Esophagus muscularis mucosa (tissue), 4 donors: ENCODE measurements around the gene UCP3. TPM values are rescaled to one million over a fixed set of nuclear protein-coding genes. Genes with fewer than 3 reads are reported as not detected.
A peak's percentile ranks its signal among the peaks of the same experiment; 100 is the strongest.

ENCODE experiments used
- DNase-seq: peaks from one replicate; pipeline ENCODE4 v3.0.0-alpha.2; 2017; ENCODE audit errors: extremely low spot score
- H3K27ac ChIP-seq, 4 donors: fragments of 200-600 bp; sonication (generic); replicated peaks in 1 of 4; 1 replicate in 3 of 4; 2 replicates in 1 of 4; pipeline ENCODE4 v1.5.1; 2016 to 2019; ENCODE audit warnings: mild to moderate bottlenecking in 1 of 4
- H3K27me3 ChIP-seq, 4 donors: fragments of 200-600 bp; sonication (generic); one replicate each; pipeline versions ENCODE4 v1.5.1 to v1.6.0; 2016 to 2019
- H3K36me3 ChIP-seq, 4 donors: fragments of 200-600 bp; sonication (generic); one replicate each; pipeline ENCODE4 v1.5.1; 2016 to 2019
- H3K4me1 ChIP-seq, 4 donors: fragments of 200-600 bp; sonication (generic); one replicate each; pipeline ENCODE4 v1.5.1; 2016 to 2019
- H3K4me3 ChIP-seq, 4 donors: fragments of 200-600 bp; sonication (generic); 1 replicate in 2 of 4; 2 replicates in 2 of 4; pipeline ENCODE4 v1.5.1; 2016 to 2019; ENCODE audit warnings: mild to moderate bottlenecking in 4 of 4, moderate library complexity in 1 of 4
- H3K9me3 ChIP-seq, 4 donors: fragments of 200-600 bp; sonication (generic); 1 replicate in 3 of 4; 2 replicates in 1 of 4; pipeline ENCODE4 v1.5.1; 2016 to 2019
- CTCF ChIP-seq, 3 experiments: fragments of 200-600 bp in 2 of 3; fragments of 450-650 bp in 1 of 3; sonication (generic) in 2 of 3; IDR thresholded peaks; one replicate each; pipeline ENCODE4 v1.5.1; 2017 to 2019; ENCODE audit warnings: antibody characterized with exemption in 3 of 3, mild to moderate bottlenecking in 2 of 3, moderate library complexity in 1 of 3
- EP300 ChIP-seq: sonication (generic); formaldehyde crosslinking; IDR thresholded peaks from one replicate; pipeline ENCODE4 v1.6.1; 2017; ENCODE audit warnings: antibody characterized with exemption
- POLR2A ChIP-seq: fragments of 450-650 bp; IDR thresholded peaks from one replicate; pipeline ENCODE4 v1.6.1; 2017; ENCODE audit warnings: antibody characterized with exemption, moderate library complexity, mild to moderate bottlenecking, low read depth
- POLR2AphosphoS5 ChIP-seq, 2 donors: sonication (generic); formaldehyde crosslinking; IDR thresholded peaks; one replicate each; pipeline ENCODE4 v1.6.1; 2017; ENCODE audit warnings: antibody characterized with exemption in 2 of 2
- WGBS: methylation state at CpG from one replicate; pipeline ENCODE4 v1.1.5; 2018; 5-methylcytosine and 5-hydroxymethylcytosine counted together
- intact Hi-C: fragments of 100-400 bp; cut with DNase I; formaldehyde crosslinking; loops from one replicate; pipeline ENCODE4 v1.15.1; 2023
- total RNA-seq, 4 donors: library from RNA; depleted of rRNA; stranded (reverse); fragments of >200 nt; gene quantifications; one replicate each; pipeline versions ENCODE4 v1.1.0 to v1.2.1, GENCODE V29; 2016

UCP3 gene
- total RNA-seq, 4 donors from 2014 or later = 0.78 to 5.6 (median 1.3) TPM

- Histone ChIP-seq H3K27ac (no peak overlapping the region), H3K36me3 (peaks cover 35 to 93% (median 71%) of the 10 kb centered on the region in 4 donors), H3K9me3 (no peaks in the 10 kb centered on the region), H3K4me3 (no peak overlapping the region), H3K4me1 (no peaks in the 10 kb centered on the region), H3K27me3 (no peaks in the 10 kb centered on the region)
- intact Hi-C loops = no loop called here
- 91% methylated on average over 3 of the region's 3 CpGs for WGBS
- no peak for DNase-seq
- TF ChIP-seq CTCF (IDR thresholded peaks at IDR 0.05) = no peak
- no peak for TF ChIP-seq EP300
- no peak for TF ChIP-seq POLR2AphosphoS5 (IDR thresholded peaks at IDR 0.05)
Observed at GRCh38 chr11:74033046-74033445, 24.2 kb upstream of the UCP3 start.

GRCh38 chr11:74030723-74031676 is 22.1 kb upstream of the UCP3 start:
- no peaks in the 10 kb centered on the region for H3K9me3 ChIP-seq
- H3K4me1 ChIP-seq = no peaks in the 10 kb centered on the region
- DNase-seq = no peak
- WGBS = 89% methylated on average over 9 of the region's 9 CpGs
- TF ChIP-seq POLR2A (no peak), EP300 (no peak), POLR2AphosphoS5 (IDR thresholded peaks at IDR 0.05) (no peak), CTCF (IDR thresholded peaks at IDR 0.05) (no peak)
- H3K36me3 ChIP-seq = peaks cover 29 to 73% (median 54%) of the 10 kb centered on the region in 4 donors
- H3K27me3 ChIP-seq = no peaks in the 10 kb centered on the region
- intact Hi-C loops = no loop called here
- H3K4me3 ChIP-seq = no peak overlapping the region
- no peak overlapping the region for H3K27ac ChIP-seq

- WGBS = 93% methylated on average over 7 of the region's 7 CpGs
- no peak for TF ChIP-seq CTCF (IDR thresholded peaks at IDR 0.05)
- TF ChIP-seq EP300 = no peak
- TF ChIP-seq POLR2A = no peak
- TF ChIP-seq POLR2AphosphoS5 (IDR thresholded peaks at IDR 0.05) = no peak
- Histone ChIP-seq H3K4me1 (peaks cover 0 to 8% (median 6%) of the 10 kb centered on the region in 4 donors), H3K4me3 (no peak overlapping the region), H3K27me3 (no peaks in the 10 kb centered on the region), H3K27ac (no peak overlapping the region), H3K9me3 (no peaks in the 10 kb centered on the region), H3K36me3 (peaks cover 0 to 39% (median 19%) of the 10 kb centered on the region in 4 donors)
- DNase-seq = no peak
- intact Hi-C loops = loop anchor here (10.0 kb wide), 1 partner anchor 61 kb away; no protein-coding TSS in a partner anchor
Observed at GRCh38 chr11:74025467-74026166, 16.7 kb upstream of the UCP3 start.

GRCh38 chr11:74024261-74025029 is 15.6 kb upstream of the UCP3 start:
- no peak for TF ChIP-seq POLR2A
- TF ChIP-seq POLR2AphosphoS5 (IDR thresholded peaks at IDR 0.05) = peak in 1 of 2 donors; percentile 39
- no peak for TF ChIP-seq EP300
- no peak for TF ChIP-seq CTCF (IDR thresholded peaks at IDR 0.05)
- intact Hi-C loops = loop anchor here (10.0 kb wide), 1 partner anchor 60 kb away; no protein-coding TSS in a partner anchor
- Histone ChIP-seq H3K4me1 (peaks cover 6 to 20% (median 13%) of the 10 kb centered on the region in 4 donors), H3K9me3 (no peaks in the 10 kb centered on the region), H3K27ac (peak overlapping the region in 1 of 4 donors; percentile 4), H3K4me3 (no peak overlapping the region), H3K36me3 (peaks cover 0 to 36% (median 16%) of the 10 kb centered on the region in 4 donors), H3K27me3 (no peaks in the 10 kb centered on the region)
- peak; percentile 93 for DNase-seq
- 64% methylated on average over 2 of the region's 2 CpGs for WGBS
